Testis (tissue), 2 donors: ENCODE data around the gene PSMG4.

Source experiments
- CTCF ChIP-seq, 3 experiments: fragments of 450-650 bp in 2 of 3; fragments of 200-600 bp in 1 of 3; sonication (generic) in 1 of 3; IDR thresholded peaks; one replicate each; pipeline ENCODE4 v1.5.1; 2016 to 2019; ENCODE audit warnings: antibody characterized with exemption in 3 of 3, mild to moderate bottlenecking in 2 of 3, moderate library complexity in 1 of 3
- POLR2A ChIP-seq: fragments of 450-650 bp; IDR thresholded peaks from one replicate; pipeline ENCODE4 v1.6.1; 2017; ENCODE audit warnings: antibody characterized with exemption, mild to moderate bottlenecking, moderate library complexity

- no peak for TF ChIP-seq CTCF (IDR thresholded peaks at IDR 0.05)
- no peak for TF ChIP-seq POLR2A
Measured at GRCh38 chr6:3235486-3235885, 23.3 kb upstream of the PSMG4 start.
